PFSK-1 (cell line): ENCODE results near the gene JPH4.

Source experiments
- FOXP2 ChIP-seq: optimal IDR thresholded peaks from 2 replicates; pipeline ENCODE3; 2011; ENCODE audit warnings: borderline replicate concordance, control low read depth, inconsistent platforms; ENCODE audit not compliant: insufficient read depth; ENCODE audit errors: extremely low read length, extremely low read depth
- POLR2AphosphoS5 ChIP-seq: IDR thresholded peaks from 2 replicates; pipeline ENCODE4 v1.6.1; 2012; ENCODE audit warnings: low read depth, mild to moderate bottlenecking, control low read depth, low read length, moderate library complexity
- SIN3A ChIP-seq: IDR thresholded peaks from 2 replicates; pipeline ENCODE4 v1.6.1; 2012; ENCODE audit warnings: mild to moderate bottlenecking, low read length, moderate library complexity, borderline replicate concordance; ENCODE audit not compliant: insufficient read depth
- TAF1 ChIP-seq: IDR thresholded peaks from 2 replicates; pipeline ENCODE4 v1.6.1; 2012; ENCODE audit warnings: low read length, control low read depth, borderline replicate concordance; ENCODE audit not compliant: insufficient read depth
- TF ChIP-seq, protein P1 (sequence below), 2 experiments: IDR thresholded peaks; 2 replicates each; pipeline versions ENCODE4 v1.6.1 to v1.8.0; 2011 to 2012; ENCODE audit warnings: low read depth in 2 of 2, low read length in 2 of 2, control low read depth in 1 of 2, inconsistent platforms in 1 of 2, mild to moderate bottlenecking in 1 of 2, moderate library complexity in 1 of 2; ENCODE audit not compliant: insufficient read depth in 1 of 2

JPH4 gene

DNA sequence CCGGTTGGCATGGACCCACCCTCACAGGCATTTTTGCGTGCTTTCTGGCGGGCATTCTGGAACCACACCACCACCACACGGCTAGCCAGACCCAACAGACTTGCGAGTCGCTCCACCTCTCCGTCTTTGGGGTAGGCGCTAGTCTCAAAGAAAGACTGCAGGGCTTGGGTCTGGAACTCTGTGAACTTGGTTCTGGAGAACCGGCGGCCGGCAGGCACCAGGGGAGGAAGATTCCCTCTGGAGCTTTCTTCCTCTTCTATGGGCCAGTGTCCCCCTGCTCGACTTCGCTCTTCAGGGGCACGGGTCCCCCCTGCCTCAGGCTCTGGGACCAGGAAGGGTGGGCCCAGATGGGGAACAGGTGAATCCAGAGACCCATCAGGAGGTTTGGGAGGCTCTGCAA, 53.6 kb downstream of the JPH4 start:
- TF ChIP-seq, protein P1, sequence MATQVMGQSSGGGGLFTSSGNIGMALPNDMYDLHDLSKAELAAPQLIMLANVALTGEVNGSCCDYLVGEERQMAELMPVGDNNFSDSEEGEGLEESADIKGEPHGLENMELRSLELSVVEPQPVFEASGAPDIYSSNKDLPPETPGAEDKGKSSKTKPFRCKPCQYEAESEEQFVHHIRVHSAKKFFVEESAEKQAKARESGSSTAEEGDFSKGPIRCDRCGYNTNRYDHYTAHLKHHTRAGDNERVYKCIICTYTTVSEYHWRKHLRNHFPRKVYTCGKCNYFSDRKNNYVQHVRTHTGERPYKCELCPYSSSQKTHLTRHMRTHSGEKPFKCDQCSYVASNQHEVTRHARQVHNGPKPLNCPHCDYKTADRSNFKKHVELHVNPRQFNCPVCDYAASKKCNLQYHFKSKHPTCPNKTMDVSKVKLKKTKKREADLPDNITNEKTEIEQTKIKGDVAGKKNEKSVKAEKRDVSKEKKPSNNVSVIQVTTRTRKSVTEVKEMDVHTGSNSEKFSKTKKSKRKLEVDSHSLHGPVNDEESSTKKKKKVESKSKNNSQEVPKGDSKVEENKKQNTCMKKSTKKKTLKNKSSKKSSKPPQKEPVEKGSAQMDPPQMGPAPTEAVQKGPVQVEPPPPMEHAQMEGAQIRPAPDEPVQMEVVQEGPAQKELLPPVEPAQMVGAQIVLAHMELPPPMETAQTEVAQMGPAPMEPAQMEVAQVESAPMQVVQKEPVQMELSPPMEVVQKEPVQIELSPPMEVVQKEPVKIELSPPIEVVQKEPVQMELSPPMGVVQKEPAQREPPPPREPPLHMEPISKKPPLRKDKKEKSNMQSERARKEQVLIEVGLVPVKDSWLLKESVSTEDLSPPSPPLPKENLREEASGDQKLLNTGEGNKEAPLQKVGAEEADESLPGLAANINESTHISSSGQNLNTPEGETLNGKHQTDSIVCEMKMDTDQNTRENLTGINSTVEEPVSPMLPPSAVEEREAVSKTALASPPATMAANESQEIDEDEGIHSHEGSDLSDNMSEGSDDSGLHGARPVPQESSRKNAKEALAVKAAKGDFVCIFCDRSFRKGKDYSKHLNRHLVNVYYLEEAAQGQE (IDR thresholded peaks at IDR 0.05; ENCODE audit: insufficient read depth in 1 of 2, low read depth in 2 of 2, low read length in 2 of 2), result no peak
- TF ChIP-seq FOXP2, result no peak
- TF ChIP-seq TAF1, result no peak
- no peak for TF ChIP-seq SIN3A
- TF ChIP-seq POLR2AphosphoS5, result no peak

DNA sequence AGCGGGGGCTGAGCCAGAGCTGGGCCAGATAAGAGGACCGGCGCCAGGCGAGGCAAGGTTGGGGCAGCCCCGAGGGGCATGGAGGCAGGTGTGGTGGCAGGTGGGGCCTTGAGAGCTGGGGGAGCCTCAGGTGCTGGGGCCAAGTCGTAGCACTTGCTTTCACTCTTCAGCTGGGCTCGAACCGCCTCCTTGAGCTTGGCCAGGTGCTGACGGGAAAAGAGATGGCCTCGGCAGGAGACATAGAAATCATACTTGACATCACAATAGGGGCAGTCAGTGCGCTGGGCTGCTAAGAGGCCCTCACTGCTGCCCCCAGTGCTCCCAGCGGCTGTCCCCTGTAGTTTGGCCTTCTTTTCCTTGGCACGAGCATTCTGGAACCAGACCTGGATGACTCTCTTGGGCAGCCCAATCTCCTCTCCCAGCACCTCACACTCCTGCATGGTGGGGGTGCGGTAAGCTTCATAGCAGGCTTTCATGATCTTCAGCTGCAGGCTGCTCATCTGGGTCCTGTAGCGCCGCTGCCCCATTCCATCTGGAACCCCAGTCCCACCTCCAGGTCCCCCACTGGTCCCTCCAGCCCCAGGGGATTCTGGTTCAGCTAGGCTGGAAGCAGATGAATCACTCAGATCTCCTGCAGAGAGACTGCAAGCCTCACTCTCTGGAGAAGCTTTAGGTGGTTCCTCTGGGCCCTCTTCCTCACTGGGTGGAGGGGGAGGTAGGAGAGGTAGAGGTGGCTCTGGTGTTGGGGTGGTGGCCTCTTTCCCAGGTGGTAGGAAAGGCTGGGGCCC, 55.2 kb downstream of the JPH4 start:
- TF ChIP-seq, protein P1 (IDR thresholded peaks at IDR 0.05; ENCODE audit: insufficient read depth in 1 of 2, low read depth in 2 of 2, low read length in 2 of 2), result no peak
- TF ChIP-seq SIN3A, result no peak
- no peak for TF ChIP-seq POLR2AphosphoS5
- TF ChIP-seq TAF1, result no peak
- no peak for TF ChIP-seq FOXP2

DNA sequence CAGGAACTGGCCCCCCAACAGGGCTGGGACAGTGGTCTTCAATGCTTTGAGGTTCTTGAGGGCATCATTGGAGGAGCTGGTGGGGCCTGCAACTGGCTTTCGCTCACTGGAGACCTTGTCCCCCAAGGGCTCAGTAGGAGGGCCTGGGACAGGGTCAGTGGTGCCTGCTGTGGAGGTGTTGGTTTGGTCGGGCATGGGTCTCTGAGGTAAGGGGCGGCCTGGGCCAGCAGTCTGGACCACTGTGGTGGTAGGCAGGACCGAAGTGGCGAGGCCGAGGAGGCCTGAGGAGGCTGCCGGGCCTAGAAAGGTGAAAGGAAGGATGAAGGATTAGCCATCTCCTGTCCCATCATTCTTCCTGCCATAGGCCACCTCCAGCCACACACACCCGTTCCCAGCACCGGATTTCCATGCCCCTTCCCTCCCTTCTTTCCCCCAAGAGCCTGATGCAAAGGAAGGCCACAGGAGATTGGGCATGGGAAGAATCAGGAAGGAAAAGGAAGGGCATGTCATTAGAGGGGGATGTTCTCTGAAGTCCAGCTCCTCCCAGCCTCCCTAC, 55.9 kb downstream of the JPH4 start:
- TF ChIP-seq, protein P1 (IDR thresholded peaks at IDR 0.05; ENCODE audit: insufficient read depth in 1 of 2, low read depth in 2 of 2, low read length in 2 of 2), result no peak
- no peak for TF ChIP-seq FOXP2
- no peak for TF ChIP-seq SIN3A
- TF ChIP-seq TAF1, result no peak
- TF ChIP-seq POLR2AphosphoS5, result no peak

DNA sequence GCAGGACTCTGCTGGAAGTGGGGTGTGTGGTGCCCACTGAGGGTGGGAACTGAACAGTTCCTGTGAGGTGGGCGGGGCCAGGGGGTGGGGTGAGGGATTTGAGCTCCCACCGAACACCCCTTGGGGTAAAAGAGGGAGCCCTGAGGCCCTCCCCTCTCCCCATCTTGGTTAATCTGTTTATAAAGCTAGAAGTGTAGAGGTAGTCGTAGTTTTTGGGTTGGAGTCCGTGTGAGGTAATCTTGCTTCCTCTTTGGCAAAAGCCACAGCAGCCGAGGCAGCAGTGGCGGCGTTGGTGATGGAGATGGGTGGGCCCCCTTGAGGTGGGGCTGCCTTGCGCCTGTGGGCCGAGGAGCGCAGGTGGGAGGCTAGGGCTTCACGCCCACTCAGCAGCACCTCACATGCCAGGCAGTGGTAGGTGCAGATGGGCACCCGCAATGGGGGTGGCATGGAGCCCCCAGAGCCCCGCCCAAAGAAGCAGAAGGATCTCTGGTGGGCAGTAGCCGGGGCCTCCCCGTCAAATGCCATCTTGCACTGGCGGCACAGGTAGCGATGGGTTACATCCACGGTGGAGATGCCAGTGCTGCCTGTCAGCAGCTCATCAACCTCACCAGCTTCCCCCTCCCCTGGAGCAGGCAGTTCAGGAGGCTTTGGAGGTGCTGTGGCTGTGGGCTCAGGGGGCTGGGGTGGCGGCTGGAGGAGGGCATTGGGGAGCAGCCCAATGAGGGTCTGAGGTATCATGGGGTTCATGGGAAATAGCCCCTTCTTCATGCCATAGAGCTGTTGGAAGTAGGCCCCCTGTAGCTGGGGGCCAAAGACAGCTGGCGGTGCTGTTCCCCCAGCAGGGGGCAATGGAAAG, 56.6 kb downstream of the JPH4 start:
- TF ChIP-seq, protein P1 (IDR thresholded peaks at IDR 0.05; ENCODE audit: insufficient read depth in 1 of 2, low read depth in 2 of 2, low read length in 2 of 2), result no peak
- TF ChIP-seq POLR2AphosphoS5 (no peak), FOXP2 (no peak), TAF1 (no peak), SIN3A (no peak)
